Glomerular endothelial cell (primary cell): ENCODE measurements around the gene GKAP1. TPM values are rescaled to one million over a fixed set of nuclear protein-coding genes. Genes with fewer than 3 reads are reported as not detected.

Experiments used
- total RNA-seq: library from RNA; depleted of rRNA; stranded (reverse); fragments of >200 nt; gene quantifications from 2 replicates; pipeline ENCODE4 v1.2.3, GENCODE V29; 2015

Gene GKAP1
- total RNA-seq, 1 donor from 2014 or later: 1.9 TPM

Other genes starting within 250 kb of the GKAP1 start
- 4.6 and 4.9 TPM in 2 replicates for gene IDNK, start 194.6 kb downstream of the GKAP1 start, total RNA-seq
- 92.3 and 116 TPM in 2 replicates for gene UBQLN1, start 109.8 kb downstream of the GKAP1 start, total RNA-seq
- gene KIF27, start 103.7 kb upstream of the GKAP1 start, total RNA-seq: 2.4 and 4.1 TPM in 2 replicates
- 557 and 583 TPM in 2 replicates for gene HNRNPK, start 162.4 kb upstream of the GKAP1 start, total RNA-seq
- 4.8 and 8.0 TPM in 2 replicates for gene RMI1, start 163.0 kb upstream of the GKAP1 start, total RNA-seq